ENCODE measurements around the gene CIDEC. TPM values are rescaled to one million over a fixed set of nuclear protein-coding genes. Genes with fewer than 3 reads are reported as not detected.

The CIDEC gene
- total and polyA plus RNA-seq, 7 donors = 1.6 to 120 (median 30.6) TPM

GRCh38 chr3:9833078-9833477 lies 47.0 kb downstream of the CIDEC start:
- Histone ChIP-seq H3K27me3 (no peaks in the 10 kb centered on the region), H3K9me3 (no peaks in the 10 kb centered on the region), H3K36me3 (peaks cover 5 to 87% (median 20%) of the 10 kb centered on the region in 4 donors), H3K4me1 (no peaks in the 10 kb centered on the region), H3K27ac (no peak overlapping the region), H3K4me3 (no peak overlapping the region)
- TF ChIP-seq CTCF (IDR thresholded peaks at IDR 0.05) (no peak), POLR2AphosphoS5 (IDR thresholded peaks at IDR 0.05) (no peak), POLR2A (IDR thresholded peaks at IDR 0.05) (no peak), EP300 (IDR thresholded peaks at IDR 0.05) (no peak)
- intact Hi-C loops (cut with DNase I) = no loop called here
- 94 to 96% methylated on average over 9 of the region's 9 CpGs for WGBS, 2 donors
- no peak for DNase-seq

- intact Hi-C loops (cut with DNase I) = no loop called here
- Histone ChIP-seq H3K4me1 (no peaks in the 10 kb centered on the region), H3K27me3 (no peaks in the 10 kb centered on the region), H3K9me3 (no peaks in the 10 kb centered on the region), H3K4me3 (no peak overlapping the region), H3K27ac (no peak overlapping the region), H3K36me3 (peaks cover 5 to 85% (median 20%) of the 10 kb centered on the region in 4 donors)
- no peak for DNase-seq
- 89 to 97% methylated on average over 3 of the region's 3 CpGs for WGBS, 2 donors
- TF ChIP-seq CTCF (IDR thresholded peaks at IDR 0.05) = no peak
- no peak for TF ChIP-seq POLR2AphosphoS5 (IDR thresholded peaks at IDR 0.05)
- no peak for TF ChIP-seq POLR2A (IDR thresholded peaks at IDR 0.05)
- no peak for TF ChIP-seq EP300 (IDR thresholded peaks at IDR 0.05)
Observed at GRCh38 chr3:9831253-9831652, 48.8 kb downstream of the CIDEC start.

- Histone ChIP-seq H3K9me3 (no peaks in the 10 kb centered on the region), H3K36me3 (peaks cover 5 to 64% (median 12%) of the 10 kb centered on the region in 4 donors), H3K27me3 (no peaks in the 10 kb centered on the region), H3K4me1 (no peaks in the 10 kb centered on the region), H3K27ac (no peak overlapping the region), H3K4me3 (no peak overlapping the region)
- intact Hi-C loops (cut with DNase I) = no loop called here
- WGBS, 2 donors = 96% methylated on average over 17 of the region's 17 CpGs
- TF ChIP-seq POLR2AphosphoS5 (IDR thresholded peaks at IDR 0.05) = no peak
- no peak for TF ChIP-seq CTCF (IDR thresholded peaks at IDR 0.05)
- no peak for TF ChIP-seq EP300 (IDR thresholded peaks at IDR 0.05)
- TF ChIP-seq POLR2A (IDR thresholded peaks at IDR 0.05) = no peak
- DNase-seq = peak; percentile 49
Observed at GRCh38 chr3:9828801-9829755, 51.0 kb downstream of the CIDEC start.

- Histone ChIP-seq H3K27me3 (no peaks in the 10 kb centered on the region), H3K27ac (no peak overlapping the region), H3K36me3 (peaks cover 0 to 43% (median 5%) of the 10 kb centered on the region in 4 donors), H3K9me3 (no peaks in the 10 kb centered on the region), H3K4me3 (no peak overlapping the region), H3K4me1 (no peaks in the 10 kb centered on the region)
- no peak for TF ChIP-seq EP300 (IDR thresholded peaks at IDR 0.05)
- no peak for TF ChIP-seq CTCF (IDR thresholded peaks at IDR 0.05)
- TF ChIP-seq POLR2AphosphoS5 (IDR thresholded peaks at IDR 0.05) = no peak
- peak; percentile 48 for DNase-seq
- 83 to 84% methylated on average over 20 of the region's 20 CpGs for WGBS, 2 donors
- intact Hi-C loops (cut with DNase I) = no loop called here
Observed at GRCh38 chr3:9826815-9827573, 53.1 kb downstream of the CIDEC start.
